ENCODE results near the gene SSH2. TPM values are rescaled to one million over a fixed set of nuclear protein-coding genes. Genes with fewer than 3 reads are reported as not detected.

The SSH2 gene
- total and polyA plus RNA-seq, 2 experiments from 2014 or later: 9.9 to 12.7 TPM

GRCh38 chr17:29778956-29779811 lies 150.8 kb downstream of the SSH2 start:
- TF ChIP-seq, protein P1, sequence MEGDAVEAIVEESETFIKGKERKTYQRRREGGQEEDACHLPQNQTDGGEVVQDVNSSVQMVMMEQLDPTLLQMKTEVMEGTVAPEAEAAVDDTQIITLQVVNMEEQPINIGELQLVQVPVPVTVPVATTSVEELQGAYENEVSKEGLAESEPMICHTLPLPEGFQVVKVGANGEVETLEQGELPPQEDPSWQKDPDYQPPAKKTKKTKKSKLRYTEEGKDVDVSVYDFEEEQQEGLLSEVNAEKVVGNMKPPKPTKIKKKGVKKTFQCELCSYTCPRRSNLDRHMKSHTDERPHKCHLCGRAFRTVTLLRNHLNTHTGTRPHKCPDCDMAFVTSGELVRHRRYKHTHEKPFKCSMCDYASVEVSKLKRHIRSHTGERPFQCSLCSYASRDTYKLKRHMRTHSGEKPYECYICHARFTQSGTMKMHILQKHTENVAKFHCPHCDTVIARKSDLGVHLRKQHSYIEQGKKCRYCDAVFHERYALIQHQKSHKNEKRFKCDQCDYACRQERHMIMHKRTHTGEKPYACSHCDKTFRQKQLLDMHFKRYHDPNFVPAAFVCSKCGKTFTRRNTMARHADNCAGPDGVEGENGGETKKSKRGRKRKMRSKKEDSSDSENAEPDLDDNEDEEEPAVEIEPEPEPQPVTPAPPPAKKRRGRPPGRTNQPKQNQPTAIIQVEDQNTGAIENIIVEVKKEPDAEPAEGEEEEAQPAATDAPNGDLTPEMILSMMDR (IDR thresholded peaks at IDR 0.05; ENCODE audit: poor library complexity): peak; percentile 69
- no peak for TF ChIP-seq EZH2phosphoT487 (IDR thresholded peaks at IDR 0.05; ENCODE audit: low read depth, severe bottlenecking, unreplicated experiment)
- TF ChIP-seq EZH2 (IDR thresholded peaks at IDR 0.05; ENCODE audit: borderline replicate concordance): no peak
- Histone ChIP-seq H3K79me2 (no peaks in the 10 kb centered on the region), H3K27me3 (no peaks in the 10 kb centered on the region), H3K9me3 (ENCODE audit: low read depth) (no peaks in the 10 kb centered on the region), H3K9me2 (replicated peaks; ENCODE audit: insufficient read depth) (no peaks in the 10 kb centered on the region), H3K27ac (no peak overlapping the region), H2AFZ (no peak overlapping the region), H3K4me3 (no peak overlapping the region), H3K4me1 (ENCODE audit: insufficient read depth) (no peaks in the 10 kb centered on the region), H3K36me3 (replicated peaks; ENCODE audit: insufficient read depth, low read depth) (no peaks in the 10 kb centered on the region), H4K20me1 (ENCODE audit: insufficient read depth, poor library complexity, severe bottlenecking) (no peaks in the 10 kb centered on the region), H3K4me2 (no peak overlapping the region)
- WGBS (ENCODE audit: low lambda C conversion rate, missing lambda C conversion rate): 68% methylated on average over 8 of the region's 8 CpGs
- DNase-seq (ENCODE audit: low spot score): peak; percentile 72

- WGBS (ENCODE audit: low lambda C conversion rate, missing lambda C conversion rate): 70% methylated on average over 1 of the region's 1 CpG
Measured at GRCh38 chr17:29777663-29778062, 152.4 kb downstream of the SSH2 start.

DNA sequence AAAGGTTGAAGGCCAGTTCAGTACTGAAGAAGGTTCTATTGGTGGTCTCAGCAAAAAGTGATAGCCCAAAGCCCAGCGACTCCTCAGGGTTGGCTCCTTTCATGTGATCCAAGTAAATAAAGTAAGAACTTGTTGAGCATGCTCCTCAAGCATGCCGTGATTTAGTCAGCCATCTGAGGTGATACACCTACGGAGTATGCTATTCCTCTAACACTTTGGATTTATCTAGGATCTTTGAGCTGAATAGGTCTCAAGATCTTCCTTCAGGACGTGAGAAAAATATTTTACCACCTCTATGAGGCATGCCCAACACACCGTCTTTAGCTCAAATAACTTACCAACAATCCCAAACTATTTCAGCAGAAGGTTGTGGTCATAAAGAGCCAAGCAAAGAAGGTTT lies 154.0 kb downstream of the SSH2 start:
- WGBS (ENCODE audit: low lambda C conversion rate, missing lambda C conversion rate): 92% methylated on average over 5 of the region's 5 CpGs
- no peaks in the 10 kb centered on the region for H3K36me3 ChIP-seq (replicated peaks; ENCODE audit: insufficient read depth, low read depth)

More at GRCh38 chr17:29777663-29778062, 152.4 kb downstream of the SSH2 start:
- Histone ChIP-seq H3K9me2 (replicated peaks; ENCODE audit: insufficient read depth) (no peaks in the 10 kb centered on the region), H3K9me3 (ENCODE audit: low read depth) (no peaks in the 10 kb centered on the region), H3K27me3 (no peaks in the 10 kb centered on the region), H3K4me3 (no peak overlapping the region), H4K20me1 (ENCODE audit: insufficient read depth, poor library complexity, severe bottlenecking) (no peaks in the 10 kb centered on the region), H2AFZ (no peak overlapping the region), H3K79me2 (no peaks in the 10 kb centered on the region), H3K27ac (no peak overlapping the region), H3K4me2 (no peak overlapping the region), H3K36me3 (replicated peaks; ENCODE audit: insufficient read depth, low read depth) (no peaks in the 10 kb centered on the region), H3K4me1 (ENCODE audit: insufficient read depth) (no peaks in the 10 kb centered on the region)
- no peak for DNase-seq (ENCODE audit: low spot score)
- TF ChIP-seq EZH2 (IDR thresholded peaks at IDR 0.05; ENCODE audit: borderline replicate concordance) (no peak), EZH2phosphoT487 (IDR thresholded peaks at IDR 0.05; ENCODE audit: low read depth, severe bottlenecking, unreplicated experiment) (no peak)
- TF ChIP-seq, protein P1 (IDR thresholded peaks at IDR 0.05; ENCODE audit: poor library complexity): no peak

More for the DNA sequence above, 154.0 kb downstream of the SSH2 start:
- no peaks in the 10 kb centered on the region for H3K9me2 ChIP-seq (replicated peaks; ENCODE audit: insufficient read depth)
- no peaks in the 10 kb centered on the region for H3K4me1 ChIP-seq (ENCODE audit: insufficient read depth)
- H3K9me3 ChIP-seq (ENCODE audit: low read depth): no peaks in the 10 kb centered on the region
- no peak overlapping the region for H3K4me2 ChIP-seq
- H3K4me3 ChIP-seq: no peak overlapping the region
- H2AFZ ChIP-seq: no peak overlapping the region
- no peak for DNase-seq (ENCODE audit: low spot score)
- H4K20me1 ChIP-seq (ENCODE audit: insufficient read depth, poor library complexity, severe bottlenecking): no peaks in the 10 kb centered on the region
- H3K27ac ChIP-seq: no peak overlapping the region
- no peaks in the 10 kb centered on the region for H3K79me2 ChIP-seq
- no peaks in the 10 kb centered on the region for H3K27me3 ChIP-seq
- TF ChIP-seq EZH2phosphoT487 (IDR thresholded peaks at IDR 0.05; ENCODE audit: low read depth, severe bottlenecking, unreplicated experiment) (no peak), EZH2 (IDR thresholded peaks at IDR 0.05; ENCODE audit: borderline replicate concordance) (no peak)
- TF ChIP-seq, protein P1 (IDR thresholded peaks at IDR 0.05; ENCODE audit: poor library complexity): no peak
